ENCODE data around the gene SRRM4. TPM values are rescaled to one million over a fixed set of nuclear protein-coding genes. Genes with fewer than 3 reads are reported as not detected.

Gene SRRM4
- total RNA-seq, 1 experiment from 2014 or later = under 0.01 TPM

GRCh38 chr12:119069147-119069642, 87.9 kb downstream of the SRRM4 start:
- H3F3A ChIP-seq (ENCODE audit: low read length, unreplicated experiment) = no peaks in the 10 kb centered on the region
- H3K27me3 ChIP-seq (ENCODE audit: low read length) = peaks cover 42% of the 10 kb centered on the region
- no peak for DNase-seq
- no peak overlapping the region for H3K4me2 ChIP-seq (ENCODE audit: low read length)
- H3K9me3 ChIP-seq (ENCODE audit: low read length) = no peaks in the 10 kb centered on the region
- H3K36me3 ChIP-seq (ENCODE audit: low read depth, low read length) = no peaks in the 10 kb centered on the region
- ChIA-PET POLR2A (ENCODE audit: unreplicated experiment) (no interaction called here), CTCF (no interaction called here)
- no peak for TF ChIP-seq CTCF (conservative IDR thresholded peaks at IDR 0.05; ENCODE audit: low read depth, low read length)
- no peak for TF ChIP-seq EZH2phosphoT487 (IDR thresholded peaks at IDR 0.05; ENCODE audit: borderline replicate concordance, low read length)
- TF ChIP-seq EZH2 (IDR thresholded peaks at IDR 0.05; ENCODE audit: low read length, unreplicated experiment) = no peak
- intact Hi-C loops (cut with micrococcal nuclease) = no loop called here
- no peak overlapping the region for H3K9ac ChIP-seq (ENCODE audit: low read length)
- no peaks in the 10 kb centered on the region for H4K20me1 ChIP-seq (ENCODE audit: low read length)
- no TSS peak for BruUV-seq (replicated peaks)
- H3K27ac ChIP-seq (ENCODE audit: low read length) = no peak overlapping the region
- H2AFZ ChIP-seq (ENCODE audit: low read length) = no peak overlapping the region
- no peaks in the 10 kb centered on the region for H3K9me2 ChIP-seq (replicated peaks; ENCODE audit: low read length)
- H3K79me2 ChIP-seq (ENCODE audit: low read length) = no peaks in the 10 kb centered on the region
- no peak overlapping the region for H3K4me3 ChIP-seq (ENCODE audit: low read length)
- no peaks in the 10 kb centered on the region for H3K4me1 ChIP-seq (ENCODE audit: insufficient read depth, low read length)
- ATAC-seq = no peak

DNA sequence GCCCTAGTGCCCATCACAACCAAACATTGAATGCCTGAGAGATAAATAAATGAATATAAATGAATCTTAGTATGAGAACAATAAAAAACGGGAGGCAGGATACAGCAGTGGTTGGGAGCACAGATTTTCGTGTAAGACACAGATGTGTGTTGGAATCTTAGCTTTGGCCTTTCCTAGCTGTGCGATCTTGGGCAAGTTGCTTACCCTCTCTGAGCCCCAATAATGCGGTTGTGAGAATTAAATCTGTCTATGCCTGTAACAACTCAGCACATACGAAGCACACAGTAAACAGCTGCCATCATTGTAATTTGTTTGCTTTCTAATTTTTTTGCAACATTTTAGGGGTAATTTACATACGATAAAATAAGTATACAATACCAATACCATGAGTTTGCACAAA, 89.8 kb downstream of the SRRM4 start:
- ATAC-seq (no peak), DNase-seq (no peak)
- Histone ChIP-seq H3F3A (ENCODE audit: low read length, unreplicated experiment) (no peaks in the 10 kb centered on the region), H3K9me2 (replicated peaks; ENCODE audit: low read length) (no peaks in the 10 kb centered on the region), H2AFZ (ENCODE audit: low read length) (no peak overlapping the region), H3K36me3 (ENCODE audit: low read depth, low read length) (no peaks in the 10 kb centered on the region), H3K27ac (ENCODE audit: low read length) (no peak overlapping the region), H3K4me3 (ENCODE audit: low read length) (no peak overlapping the region), H4K20me1 (ENCODE audit: low read length) (no peaks in the 10 kb centered on the region), H3K9ac (ENCODE audit: low read length) (no peak overlapping the region), H3K4me2 (ENCODE audit: low read length) (no peak overlapping the region), H3K4me1 (ENCODE audit: insufficient read depth, low read length) (no peaks in the 10 kb centered on the region), H3K9me3 (ENCODE audit: low read length) (no peaks in the 10 kb centered on the region), H3K27me3 (ENCODE audit: low read length) (peaks cover 42% of the 10 kb centered on the region), H3K79me2 (ENCODE audit: low read length) (no peaks in the 10 kb centered on the region)
- CTCF ChIA-PET = interaction anchor here (0.6 kb wide), 1 partner anchor 1467 kb away, joined by 3 read pairs; no protein-coding TSS in a partner anchor
- intact Hi-C loops (cut with micrococcal nuclease) = no loop called here
- TF ChIP-seq CTCF (conservative IDR thresholded peaks at IDR 0.05; ENCODE audit: low read depth, low read length) (no peak), EZH2 (IDR thresholded peaks at IDR 0.05; ENCODE audit: low read length, unreplicated experiment) (no peak), EZH2phosphoT487 (IDR thresholded peaks at IDR 0.05; ENCODE audit: borderline replicate concordance, low read length) (no peak)
- POLR2A ChIA-PET (ENCODE audit: unreplicated experiment) = no interaction called here
- BruUV-seq (replicated peaks) = no TSS peak

DNA sequence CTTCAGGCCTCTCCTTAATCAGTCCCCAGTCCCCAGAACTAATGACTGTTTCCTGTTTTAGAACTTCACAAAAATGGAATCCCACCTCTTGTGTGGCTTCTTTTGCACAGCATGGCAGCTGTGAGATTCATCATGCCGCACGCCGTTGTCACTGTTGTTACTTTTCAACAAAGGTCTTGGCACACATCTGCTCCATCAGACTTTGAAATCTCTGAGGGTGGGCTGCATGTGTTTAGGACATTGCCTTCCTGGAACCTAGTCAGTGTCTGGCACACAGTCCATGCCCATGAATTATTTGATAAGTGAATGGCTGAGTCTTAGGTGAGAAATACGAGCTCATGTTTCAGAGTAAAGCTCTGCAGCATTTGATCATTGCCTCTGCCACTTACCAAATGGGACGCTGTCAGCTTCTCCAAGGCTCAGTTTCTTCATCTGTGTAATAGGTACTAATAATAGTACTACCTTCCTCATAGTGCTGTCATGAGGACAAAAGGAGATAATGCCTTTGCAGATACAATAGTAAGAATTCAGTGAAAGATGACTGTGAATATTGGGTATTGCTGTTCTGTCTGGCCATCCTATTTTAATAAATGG, 90.4 kb downstream of the SRRM4 start:
- Histone ChIP-seq H3K4me2 (ENCODE audit: low read length) (no peak overlapping the region), H3K27ac (ENCODE audit: low read length) (no peak overlapping the region), H3K9me3 (ENCODE audit: low read length) (no peaks in the 10 kb centered on the region), H3K4me1 (ENCODE audit: insufficient read depth, low read length) (no peaks in the 10 kb centered on the region), H3K27me3 (ENCODE audit: low read length) (peaks cover 42% of the 10 kb centered on the region), H4K20me1 (ENCODE audit: low read length) (no peaks in the 10 kb centered on the region), H3K9ac (ENCODE audit: low read length) (no peak overlapping the region), H2AFZ (ENCODE audit: low read length) (no peak overlapping the region), H3K4me3 (ENCODE audit: low read length) (no peak overlapping the region), H3K36me3 (ENCODE audit: low read depth, low read length) (no peaks in the 10 kb centered on the region), H3F3A (ENCODE audit: low read length, unreplicated experiment) (no peaks in the 10 kb centered on the region), H3K79me2 (ENCODE audit: low read length) (no peaks in the 10 kb centered on the region), H3K9me2 (replicated peaks; ENCODE audit: low read length) (no peaks in the 10 kb centered on the region)
- no TSS peak for BruUV-seq (replicated peaks)
- POLR2A ChIA-PET (ENCODE audit: unreplicated experiment) = no interaction called here
- DNase-seq (no peak), ATAC-seq (no peak)
- intact Hi-C loops (cut with micrococcal nuclease) = no loop called here
- CTCF ChIA-PET = no interaction called here
- TF ChIP-seq EZH2phosphoT487 (IDR thresholded peaks at IDR 0.05; ENCODE audit: borderline replicate concordance, low read length) (no peak), EZH2 (IDR thresholded peaks at IDR 0.05; ENCODE audit: low read length, unreplicated experiment) (no peak), CTCF (conservative IDR thresholded peaks at IDR 0.05; ENCODE audit: low read depth, low read length) (no peak)
